WTC11 (cell line): ENCODE data around the gene MACROD2. TPM values are rescaled to one million over a fixed set of nuclear protein-coding genes. Genes with fewer than 3 reads are reported as not detected.

Source experiments
- ATAC-seq: fragments of 200-7000 bp; cut with Tn5 transposase; 2 replicates; pipeline ENCODE4 v1.10.0; 2021; ENCODE audit warnings: mild to moderate bottlenecking, moderate library complexity
- CTCF ChIA-PET: fragments of 300-600 bp; sonication (Branson Sonifier 250); formaldehyde crosslinking; loops from one replicate; lab custom pipeline; 2021; ENCODE audit warnings: antibody characterized with exemption; lab: Charles Lee
- POLR2A ChIA-PET: fragments of 350-600 bp; sonication (Branson Sonifier 250); formaldehyde crosslinking; loops from one replicate; lab custom pipeline; 2021; ENCODE audit warnings: antibody characterized with exemption; lab: Charles Lee
- DNase-seq: peaks from one replicate; pipeline ENCODE4 v3.0.0; 2021; ENCODE audit warnings: low spot score
- H3K27ac Mint-ChIP-seq: 2 replicates; pipeline ENCODE4 v1.8.0; 2021; ENCODE audit warnings: mixed read lengths
- H3K27me3 Mint-ChIP-seq: 2 replicates; pipeline ENCODE4 v1.8.0; 2021; ENCODE audit warnings: low read depth, mild to moderate bottlenecking, moderate library complexity, mixed read lengths
- H3K36me3 Mint-ChIP-seq: 2 replicates; pipeline ENCODE4 v1.8.0; 2021; ENCODE audit warnings: mixed read lengths
- H3K4me1 Mint-ChIP-seq: 2 replicates; pipeline ENCODE4 v1.8.0; 2022; ENCODE audit warnings: mixed read lengths
- H3K4me3 Mint-ChIP-seq: 2 replicates; pipeline ENCODE4 v1.8.0; 2021; ENCODE audit warnings: mild to moderate bottlenecking, moderate library complexity, mixed read lengths
- H3K9me3 Mint-ChIP-seq: 2 replicates; pipeline ENCODE4 v1.8.0; 2021; ENCODE audit warnings: mixed read lengths
- ATF2 ChIP-seq: sonication (generic); formaldehyde crosslinking; IDR thresholded peaks from 2 replicates; pipeline ENCODE4 v1.8.1; 2022; ENCODE audit warnings: low read depth, missing genetic modification reagents, borderline replicate concordance
- ATF3 ChIP-seq: sonication (generic); formaldehyde crosslinking; conservative IDR thresholded peaks from 2 replicates; pipeline ENCODE4 v1.8.1; 2022; ENCODE audit warnings: mild to moderate bottlenecking, missing genetic modification reagents
- CBFB ChIP-seq: sonication (generic); formaldehyde crosslinking; IDR thresholded peaks from 2 replicates; pipeline ENCODE4 v1.8.1; 2022; ENCODE audit warnings: mild to moderate bottlenecking, low read depth, missing genetic modification reagents
- ELF4 ChIP-seq: sonication (generic); formaldehyde crosslinking; IDR thresholded peaks from 2 replicates; pipeline ENCODE4 v1.8.1; 2022; ENCODE audit warnings: low read depth, mild to moderate bottlenecking, moderate library complexity, missing genetic modification reagents
- EMX1 ChIP-seq: fragments of 250-450 bp; sonication (Bioruptor Pico); IDR thresholded peaks from 2 replicates; pipeline ENCODE4 v1.8.0; 2021; ENCODE audit warnings: mild to moderate bottlenecking
- ETV6 ChIP-seq: sonication (generic); formaldehyde crosslinking; IDR thresholded peaks from 2 replicates; pipeline ENCODE4 v1.8.1; 2022; ENCODE audit warnings: mild to moderate bottlenecking, missing genetic modification reagents
- FOXJ3 ChIP-seq: sonication (generic); formaldehyde crosslinking; IDR thresholded peaks from 2 replicates; pipeline ENCODE4 v1.9.0; 2021; ENCODE audit warnings: missing genetic modification reagents, mild to moderate bottlenecking, borderline replicate concordance
- FOXK1 ChIP-seq: sonication (generic); formaldehyde crosslinking; IDR thresholded peaks from 2 replicates; pipeline ENCODE4 v1.8.0; 2022; ENCODE audit warnings: mild to moderate bottlenecking, moderate library complexity, missing genetic modification reagents
- NFYB ChIP-seq: sonication (generic); formaldehyde crosslinking; conservative IDR thresholded peaks from 2 replicates; pipeline ENCODE4 v1.8.0; 2022; ENCODE audit warnings: low read depth, missing genetic modification reagents
- NR1H2 ChIP-seq: sonication (generic); formaldehyde crosslinking; IDR thresholded peaks from 2 replicates; pipeline ENCODE4 v1.9.0; 2021; ENCODE audit warnings: mild to moderate bottlenecking, moderate library complexity, missing genetic modification reagents
- NR2C2 ChIP-seq: sonication (generic); formaldehyde crosslinking; IDR thresholded peaks from 2 replicates; pipeline ENCODE4 v1.8.0; 2022; ENCODE audit warnings: mild to moderate bottlenecking, missing genetic modification reagents
- PRDM15 ChIP-seq: sonication (generic); formaldehyde crosslinking; IDR thresholded peaks from 2 replicates; pipeline ENCODE4 v1.8.0; 2022; ENCODE audit warnings: missing genetic modification reagents
- RORB ChIP-seq: fragments of 250-450 bp; sonication (Bioruptor Pico); IDR thresholded peaks from 2 replicates; pipeline ENCODE4 v1.9.0; 2021; ENCODE audit warnings: mild to moderate bottlenecking
- TCF7 ChIP-seq: sonication (generic); formaldehyde crosslinking; IDR thresholded peaks from 2 replicates; pipeline ENCODE4 v1.8.0; 2022; ENCODE audit warnings: mild to moderate bottlenecking, low read depth, missing genetic modification reagents, moderate library complexity
- TEAD4 ChIP-seq: sonication (generic); formaldehyde crosslinking; IDR thresholded peaks from 2 replicates; pipeline ENCODE4 v1.8.0; 2022; ENCODE audit warnings: mild to moderate bottlenecking, missing genetic modification reagents
- USF1 ChIP-seq: sonication (generic); formaldehyde crosslinking; IDR thresholded peaks from 2 replicates; pipeline ENCODE4 v1.8.0; 2022; ENCODE audit warnings: mild to moderate bottlenecking, missing genetic modification reagents
- ZNF121 ChIP-seq: sonication (generic); formaldehyde crosslinking; IDR thresholded peaks from 2 replicates; pipeline ENCODE4 v1.8.0; 2023; ENCODE audit warnings: missing genetic modification reagents
- ZNF219 ChIP-seq: sonication (generic); formaldehyde crosslinking; IDR thresholded peaks from 2 replicates; pipeline ENCODE4 v1.8.0; 2023; ENCODE audit warnings: missing genetic modification reagents, mild to moderate bottlenecking, borderline replicate concordance
- ZNF232 ChIP-seq: sonication (generic); formaldehyde crosslinking; IDR thresholded peaks from 2 replicates; pipeline ENCODE4 v1.8.0; 2022; ENCODE audit warnings: mild to moderate bottlenecking, missing genetic modification reagents
- ZNF396 ChIP-seq: fragments of 250-450 bp; sonication (Bioruptor Pico); IDR thresholded peaks from 2 replicates; pipeline ENCODE4 v1.8.0; 2021; ENCODE audit warnings: mild to moderate bottlenecking, moderate library complexity, borderline replicate concordance
- ZNF416 ChIP-seq: fragments of 250-450 bp; sonication (Bioruptor Pico); IDR thresholded peaks from 2 replicates; pipeline ENCODE4 v1.9.0; 2021; ENCODE audit warnings: mild to moderate bottlenecking, inconsistent platforms
- ZNF425 ChIP-seq: fragments of 250-450 bp; sonication (Bioruptor Pico); conservative IDR thresholded peaks from 2 replicates; pipeline ENCODE4 v1.9.0; 2021; ENCODE audit warnings: mild to moderate bottlenecking
- total RNA-seq: library from RNA; stranded (reverse); gene quantifications from 3 replicates; pipeline ENCODE4 v1.2.3, GENCODE V29; 2021
- TF ChIP-seq, protein P1 (sequence below): sonication (generic); formaldehyde crosslinking; IDR thresholded peaks from 2 replicates; pipeline ENCODE4 v1.8.1; 2023; ENCODE audit warnings: mild to moderate bottlenecking, missing genetic modification reagents, moderate library complexity
- TF ChIP-seq, protein P2 (sequence below): fragments of 250-450 bp; sonication (Bioruptor Pico); IDR thresholded peaks from 2 replicates; pipeline ENCODE4 v1.8.0; 2021; ENCODE audit warnings: mild to moderate bottlenecking

MACROD2 gene
- total RNA-seq, 1 experiment from 2014 or later = 4.1 TPM

- 0 out of 2 replicates have a peak, but pooled peaks cover 2% of the 10 kb centered on the region for H3K4me1 Mint-ChIP-seq
- TF ChIP-seq ELF4 (CRISPR knock-in tag) = no peak
- TF ChIP-seq ATF3 (CRISPR knock-in tag) = no peak
- no peak for TF ChIP-seq ETV6 (CRISPR knock-in tag)
- no peak for TF ChIP-seq NFYB
- no peak for TF ChIP-seq ZNF396 (CRISPR knock-in tag)
- no peak for TF ChIP-seq NR1H2 (CRISPR knock-in tag)
- no peak for TF ChIP-seq PRDM15
- no peak for TF ChIP-seq ZNF232 (CRISPR knock-in tag)
- TF ChIP-seq RORB = no peak
- no peak for TF ChIP-seq FOXJ3 (CRISPR knock-in tag)
- ATAC-seq (no peak), DNase-seq (no peak)
- H3K9me3 Mint-ChIP-seq = peaks cover 4% of the 10 kb centered on the region
- H3K4me3 Mint-ChIP-seq = no peak overlapping the region
- ChIA-PET CTCF (no interaction called here), POLR2A (no interaction called here)
- no peaks in the 10 kb centered on the region for H3K36me3 Mint-ChIP-seq
- H3K27me3 Mint-ChIP-seq = no peaks in the 10 kb centered on the region
- H3K27ac Mint-ChIP-seq = no peak overlapping the region
Measured at GRCh38 chr20:14604143-14604542, 608.8 kb downstream of the MACROD2 start.

- CTCF ChIA-PET = no interaction called here
- H3K36me3 Mint-ChIP-seq = no peaks in the 10 kb centered on the region
- TF ChIP-seq ZNF425 (no peak), FOXK1 (CRISPR knock-in tag) (no peak), NR2C2 (no peak), ZNF219 (no peak), ZNF232 (CRISPR knock-in tag) (no peak), USF1 (no peak), ZNF121 (CRISPR knock-in tag) (no peak), ZNF416 (CRISPR knock-in tag) (no peak), TCF7 (no peak), CBFB (CRISPR knock-in tag) (no peak), EMX1 (no peak), ATF2 (CRISPR knock-in tag) (no peak), TEAD4 (no peak)
- TF ChIP-seq, protein P1, sequence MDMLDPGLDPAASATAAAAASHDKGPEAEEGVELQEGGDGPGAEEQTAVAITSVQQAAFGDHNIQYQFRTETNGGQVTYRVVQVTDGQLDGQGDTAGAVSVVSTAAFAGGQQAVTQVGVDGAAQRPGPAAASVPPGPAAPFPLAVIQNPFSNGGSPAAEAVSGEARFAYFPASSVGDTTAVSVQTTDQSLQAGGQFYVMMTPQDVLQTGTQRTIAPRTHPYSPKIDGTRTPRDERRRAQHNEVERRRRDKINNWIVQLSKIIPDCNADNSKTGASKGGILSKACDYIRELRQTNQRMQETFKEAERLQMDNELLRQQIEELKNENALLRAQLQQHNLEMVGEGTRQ (CRISPR knock-in tag) = no peak
- TF ChIP-seq, protein P2, sequence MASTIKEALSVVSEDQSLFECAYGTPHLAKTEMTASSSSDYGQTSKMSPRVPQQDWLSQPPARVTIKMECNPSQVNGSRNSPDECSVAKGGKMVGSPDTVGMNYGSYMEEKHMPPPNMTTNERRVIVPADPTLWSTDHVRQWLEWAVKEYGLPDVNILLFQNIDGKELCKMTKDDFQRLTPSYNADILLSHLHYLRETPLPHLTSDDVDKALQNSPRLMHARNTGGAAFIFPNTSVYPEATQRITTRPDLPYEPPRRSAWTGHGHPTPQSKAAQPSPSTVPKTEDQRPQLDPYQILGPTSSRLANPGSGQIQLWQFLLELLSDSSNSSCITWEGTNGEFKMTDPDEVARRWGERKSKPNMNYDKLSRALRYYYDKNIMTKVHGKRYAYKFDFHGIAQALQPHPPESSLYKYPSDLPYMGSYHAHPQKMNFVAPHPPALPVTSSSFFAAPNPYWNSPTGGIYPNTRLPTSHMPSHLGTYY (CRISPR knock-in tag) = no peak
Measured at GRCh38 chr20:14609328-14610221, 614.3 kb downstream of the MACROD2 start.

More at GRCh38 chr20:14609328-14610221, 614.3 kb downstream of the MACROD2 start:
- POLR2A ChIA-PET = no interaction called here
- H3K4me3 Mint-ChIP-seq = no peak overlapping the region
- no peak for DNase-seq
- no peak overlapping the region for H3K27ac Mint-ChIP-seq
- H3K27me3 Mint-ChIP-seq = no peaks in the 10 kb centered on the region
- H3K4me1 Mint-ChIP-seq = peaks cover 20% of the 10 kb centered on the region
- peaks cover 4% of the 10 kb centered on the region for H3K9me3 Mint-ChIP-seq
- no peak for ATAC-seq
